SK-N-SH treated with all-trans-retinoic acid at 6 μM for 48 hours (cell line): ENCODE measurements around the gene ASF1B.

Source experiments
- TOX ChIP-seq: fragments of 250-450 bp; sonication (Bioruptor Pico); IDR thresholded peaks from 2 replicates; pipeline ENCODE4 v1.8.0; 2021; ENCODE audit warnings: mild to moderate bottlenecking, moderate library complexity, borderline replicate concordance
- TSHZ2 ChIP-seq: fragments of 250-450 bp; sonication (Bioruptor Pico); IDR thresholded peaks from 2 replicates; pipeline ENCODE4 v1.5.0; 2020; ENCODE audit warnings: mild to moderate bottlenecking, moderate library complexity
- ZC3H10 ChIP-seq: fragments of 250-450 bp; sonication (Bioruptor Pico); IDR thresholded peaks from 2 replicates; pipeline ENCODE4 v1.5.1; 2021; ENCODE audit warnings: mild to moderate bottlenecking, moderate library complexity
- ZFP30 ChIP-seq: fragments of 450-650 bp; formaldehyde crosslinking; IDR thresholded peaks from 2 replicates; pipeline ENCODE4 v1.5.0; 2022; ENCODE audit warnings: mild to moderate bottlenecking, moderate library complexity
- ZNF8 ChIP-seq: fragments of 450-650 bp; formaldehyde crosslinking; IDR thresholded peaks from 2 replicates; pipeline ENCODE4 v1.5.0; 2020; ENCODE audit warnings: mild to moderate bottlenecking, moderate library complexity

- TF ChIP-seq ZNF8 (CRISPR knock-in tag), result no peak
- no peak for TF ChIP-seq ZC3H10 (CRISPR knock-in tag)
- TF ChIP-seq TOX, result no peak
- TF ChIP-seq ZFP30 (CRISPR knock-in tag), result no peak
- TF ChIP-seq TSHZ2 (CRISPR knock-in tag), result no peak
Observed at GRCh38 chr19:14112051-14112808, 24.2 kb downstream of the ASF1B start.
